ENCODE results near the gene LRMDA.

DNA sequence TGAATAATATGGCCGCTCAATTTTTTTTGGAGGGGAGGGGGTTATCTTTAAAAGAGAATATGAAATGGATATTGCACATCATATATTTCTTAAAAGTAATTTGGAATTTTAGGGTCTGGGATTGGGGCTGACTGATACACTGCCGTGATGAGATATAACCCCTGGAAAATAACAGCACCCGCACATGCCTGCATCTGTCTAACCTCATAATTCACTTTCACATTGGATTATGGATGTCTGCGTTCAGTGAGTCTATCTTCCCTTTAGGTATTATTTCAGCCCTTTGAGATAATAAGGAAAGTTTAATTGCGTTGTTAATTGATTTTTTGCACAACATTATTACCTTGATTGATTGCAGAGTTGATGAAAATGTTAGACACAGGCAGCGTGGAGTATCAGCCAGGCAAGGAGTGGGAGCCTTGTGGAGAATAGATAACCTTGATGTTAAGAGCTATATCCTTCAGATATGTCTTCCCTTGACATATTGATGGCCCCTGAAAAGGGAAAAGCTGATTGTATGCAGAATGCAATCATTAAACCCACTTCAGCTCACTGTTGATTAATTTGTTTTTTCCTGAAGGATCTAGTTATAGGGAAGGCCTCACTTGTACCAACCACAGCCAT lies 1111.0 kb downstream of the LRMDA start:
- TF ChIP-seq, protein P1, sequence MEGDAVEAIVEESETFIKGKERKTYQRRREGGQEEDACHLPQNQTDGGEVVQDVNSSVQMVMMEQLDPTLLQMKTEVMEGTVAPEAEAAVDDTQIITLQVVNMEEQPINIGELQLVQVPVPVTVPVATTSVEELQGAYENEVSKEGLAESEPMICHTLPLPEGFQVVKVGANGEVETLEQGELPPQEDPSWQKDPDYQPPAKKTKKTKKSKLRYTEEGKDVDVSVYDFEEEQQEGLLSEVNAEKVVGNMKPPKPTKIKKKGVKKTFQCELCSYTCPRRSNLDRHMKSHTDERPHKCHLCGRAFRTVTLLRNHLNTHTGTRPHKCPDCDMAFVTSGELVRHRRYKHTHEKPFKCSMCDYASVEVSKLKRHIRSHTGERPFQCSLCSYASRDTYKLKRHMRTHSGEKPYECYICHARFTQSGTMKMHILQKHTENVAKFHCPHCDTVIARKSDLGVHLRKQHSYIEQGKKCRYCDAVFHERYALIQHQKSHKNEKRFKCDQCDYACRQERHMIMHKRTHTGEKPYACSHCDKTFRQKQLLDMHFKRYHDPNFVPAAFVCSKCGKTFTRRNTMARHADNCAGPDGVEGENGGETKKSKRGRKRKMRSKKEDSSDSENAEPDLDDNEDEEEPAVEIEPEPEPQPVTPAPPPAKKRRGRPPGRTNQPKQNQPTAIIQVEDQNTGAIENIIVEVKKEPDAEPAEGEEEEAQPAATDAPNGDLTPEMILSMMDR (IDR thresholded peaks at IDR 0.05), result no peak
- TF ChIP-seq EP300 (IDR thresholded peaks at IDR 0.05), result no peak
